ENCODE results near the gene FANCG. TPM values are rescaled to one million over a fixed set of nuclear protein-coding genes. Genes with fewer than 3 reads are reported as not detected.

The FANCG gene
- total RNA-seq, 1 experiment from 2014 or later, result 74.8 TPM

GRCh38 chr9:35057271-35057620, 22.5 kb downstream of the FANCG start:
- no peak for DNase-seq
- ChIA-PET POLR2A (no interaction called here), CTCF (no interaction called here)
- TF ChIP-seq CTCF (IDR thresholded peaks at IDR 0.05; ENCODE audit: insufficient read depth in 1 of 2, low read depth in 1 of 2, low read length in 1 of 2, severe bottlenecking in 1 of 2, unreplicated experiment in 1 of 2), result no peak
- H3K9me3 ChIP-seq, result no peaks in the 10 kb centered on the region
- Mint-ChIP-seq H3K4me1 (ENCODE audit: low read depth, unreplicated experiment) (no peaks in the 10 kb centered on the region), H3K4me3 (ENCODE audit: unreplicated experiment) (no peak overlapping the region), H3K27me3 (ENCODE audit: insufficient read depth, unreplicated experiment) (no peaks in the 10 kb centered on the region), H3K27ac (ENCODE audit: unreplicated experiment) (peak overlapping the region; percentile 56), H3K9me3 (ENCODE audit: unreplicated experiment) (no peaks in the 10 kb centered on the region), H3K36me3 (ENCODE audit: insufficient read depth, unreplicated experiment) (peaks cover 94% of the 10 kb centered on the region)
- BruUV-seq (replicated peaks), result no TSS peak
- no peaks in the 10 kb centered on the region for H3K27me3 ChIP-seq (replicated peaks; ENCODE audit: control insufficient read depth, insufficient read depth, low read length)
- peaks cover 5% of the 10 kb centered on the region for H3K36me3 ChIP-seq (ENCODE audit: control insufficient read depth, insufficient read depth, low read length)
- H3K4me1 ChIP-seq, result no peaks in the 10 kb centered on the region
- H3K4me3 ChIP-seq (ENCODE audit: low read depth, low read length), result no peak overlapping the region
- intact Hi-C loops (cut with micrococcal nuclease; ENCODE audit: unreplicated experiment), result no loop called here

- Mint-ChIP-seq H3K9me3 (ENCODE audit: unreplicated experiment) (no peaks in the 10 kb centered on the region), H3K27me3 (ENCODE audit: insufficient read depth, unreplicated experiment) (no peaks in the 10 kb centered on the region), H3K36me3 (ENCODE audit: insufficient read depth, unreplicated experiment) (peaks cover 89% of the 10 kb centered on the region), H3K4me1 (ENCODE audit: low read depth, unreplicated experiment) (no peaks in the 10 kb centered on the region), H3K4me3 (ENCODE audit: unreplicated experiment) (no peak overlapping the region), H3K27ac (ENCODE audit: unreplicated experiment) (peak overlapping the region; percentile 56)
- ChIA-PET POLR2A (no interaction called here), CTCF (no interaction called here)
- DNase-seq, result no peak
- Histone ChIP-seq H3K4me1 (no peaks in the 10 kb centered on the region), H3K4me3 (ENCODE audit: low read depth, low read length) (no peak overlapping the region), H3K27me3 (replicated peaks; ENCODE audit: control insufficient read depth, insufficient read depth, low read length) (no peaks in the 10 kb centered on the region), H3K9me3 (no peaks in the 10 kb centered on the region), H3K36me3 (ENCODE audit: control insufficient read depth, insufficient read depth, low read length) (peaks cover 5% of the 10 kb centered on the region)
- BruUV-seq (replicated peaks), result TSS peak; percentile 34
- no peak for TF ChIP-seq CTCF (IDR thresholded peaks at IDR 0.05; ENCODE audit: insufficient read depth in 1 of 2, low read depth in 1 of 2, low read length in 1 of 2, severe bottlenecking in 1 of 2, unreplicated experiment in 1 of 2)
- intact Hi-C loops (cut with micrococcal nuclease; ENCODE audit: unreplicated experiment), result no loop called here
Measured at GRCh38 chr9:35056571-35057270, 23.0 kb downstream of the FANCG start.

GRCh38 chr9:35054871-35055644, 24.7 kb downstream of the FANCG start:
- no peak for DNase-seq
- H3K36me3 Mint-ChIP-seq (ENCODE audit: insufficient read depth, unreplicated experiment), result peaks cover 79% of the 10 kb centered on the region
- H3K4me1 Mint-ChIP-seq (ENCODE audit: low read depth, unreplicated experiment), result no peaks in the 10 kb centered on the region
- ChIA-PET CTCF (no interaction called here), POLR2A (no interaction called here)
- no peak overlapping the region for H3K27ac Mint-ChIP-seq (ENCODE audit: unreplicated experiment)
- intact Hi-C loops (cut with micrococcal nuclease; ENCODE audit: unreplicated experiment), result no loop called here
- H3K36me3 ChIP-seq (ENCODE audit: control insufficient read depth, insufficient read depth, low read length), result peaks cover 3% of the 10 kb centered on the region
- no TSS peak for BruUV-seq (replicated peaks)
- no peaks in the 10 kb centered on the region for H3K27me3 Mint-ChIP-seq (ENCODE audit: insufficient read depth, unreplicated experiment)
- no peaks in the 10 kb centered on the region for H3K9me3 ChIP-seq
- H3K27me3 ChIP-seq (replicated peaks; ENCODE audit: control insufficient read depth, insufficient read depth, low read length), result no peaks in the 10 kb centered on the region
- H3K9me3 Mint-ChIP-seq (ENCODE audit: unreplicated experiment), result no peaks in the 10 kb centered on the region
- H3K4me3 Mint-ChIP-seq (ENCODE audit: unreplicated experiment), result no peak overlapping the region
- H3K4me3 ChIP-seq (ENCODE audit: low read depth, low read length), result no peak overlapping the region
- no peak for TF ChIP-seq CTCF (IDR thresholded peaks at IDR 0.05; ENCODE audit: insufficient read depth in 1 of 2, low read depth in 1 of 2, low read length in 1 of 2, severe bottlenecking in 1 of 2, unreplicated experiment in 1 of 2)
- H3K4me1 ChIP-seq, result no peaks in the 10 kb centered on the region

Measured in Caco-2 (cell line).